IMR-90 (cell line): ENCODE measurements around the gene BNIP5.

Experiments used
- CTCF ChIP-seq: conservative IDR thresholded peaks from 2 replicates; pipeline ENCODE4 v1.5.1; 2012; ENCODE audit warnings: mild to moderate bottlenecking, low read depth, low read length, improper control_type of control experiment
- RAD21 ChIP-seq: IDR thresholded peaks from 2 replicates; pipeline ENCODE4 v1.6.1; 2012; ENCODE audit warnings: low read length, improper control_type of control experiment
- RCOR1 ChIP-seq: IDR thresholded peaks from 2 replicates; pipeline ENCODE4 v1.6.1; 2012; ENCODE audit warnings: mild to moderate bottlenecking, low read length, improper control_type of control experiment; ENCODE audit not compliant: insufficient replicate concordance
- RFX5 ChIP-seq: IDR thresholded peaks from 2 replicates; pipeline ENCODE4 v1.8.0; 2012; ENCODE audit warnings: low read depth, mild to moderate bottlenecking, low read length, moderate library complexity

GRCh38 chr6:36327919-36328236 lies 8.8 kb downstream of the BNIP5 start:
- TF ChIP-seq RAD21, result no peak
- TF ChIP-seq CTCF, result no peak
- no peak for TF ChIP-seq RFX5
- TF ChIP-seq RCOR1, result no peak
